Glomerular visceral epithelial cell (primary cell): Measurements from ENCODE around the gene ANK3.

Source experiments
- DNase-seq: peaks from one replicate; pipeline ENCODE4 v3.0.0-alpha.2; 2016; ENCODE audit errors: extremely low spot score

Gene ANK3

DNA sequence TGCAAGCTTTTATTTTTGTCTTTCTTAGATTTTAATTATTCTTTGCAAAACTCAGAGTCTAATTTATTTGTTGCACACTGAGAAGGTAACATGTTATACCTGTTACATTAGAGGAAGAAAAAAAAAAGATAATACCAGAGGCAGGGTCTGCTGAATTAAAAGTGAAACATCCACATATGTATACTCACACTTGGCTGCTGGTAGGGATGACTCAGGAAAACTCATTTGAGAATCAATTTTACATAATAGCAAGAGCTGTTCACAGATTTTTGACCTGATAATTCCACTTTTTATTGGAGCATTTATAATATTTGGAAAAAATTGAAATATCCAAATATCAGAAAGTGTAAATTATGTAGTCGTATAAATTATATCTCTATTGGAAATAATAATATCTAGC, 405.3 kb downstream of the ANK3 start:
- no peak for DNase-seq

DNA sequence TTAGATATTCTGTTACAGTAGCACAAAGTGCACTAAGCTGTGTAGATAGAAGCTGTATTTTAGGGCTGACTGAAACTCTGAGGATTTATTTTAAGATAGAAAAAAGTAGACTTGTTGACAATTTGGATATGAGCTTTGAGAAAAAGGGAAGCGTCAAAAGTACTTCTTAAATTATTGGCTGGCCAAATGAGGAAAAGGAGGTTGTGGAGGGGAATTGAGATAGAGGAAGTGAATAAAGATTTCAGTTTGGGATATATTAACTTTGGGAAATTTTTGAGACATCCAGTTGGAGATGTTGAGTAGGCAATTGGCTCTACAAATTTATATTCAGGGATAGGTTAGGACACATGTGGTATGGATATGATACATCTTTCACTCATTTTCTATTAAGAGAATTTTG, 409.3 kb downstream of the ANK3 start:
- DNase-seq = no peak

DNA sequence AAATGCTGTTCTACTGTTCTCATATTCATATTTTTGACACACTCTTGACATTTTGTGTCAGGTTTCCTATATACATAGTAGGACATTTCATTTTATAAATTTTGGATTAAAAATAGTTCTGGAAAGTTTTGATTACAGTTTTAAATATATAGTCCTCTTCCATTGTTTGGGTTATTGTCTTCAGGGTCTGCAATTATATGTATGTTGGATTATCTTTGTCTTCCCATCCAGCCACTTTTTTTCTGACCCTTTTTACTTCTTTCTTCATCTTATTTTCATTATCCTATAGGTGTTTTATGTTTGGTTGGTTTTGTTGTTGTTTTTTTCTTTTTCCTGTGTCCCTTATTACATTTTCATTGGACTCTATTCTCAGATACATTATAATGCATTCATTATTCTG, 412.2 kb downstream of the ANK3 start:
- no peak for DNase-seq

DNA sequence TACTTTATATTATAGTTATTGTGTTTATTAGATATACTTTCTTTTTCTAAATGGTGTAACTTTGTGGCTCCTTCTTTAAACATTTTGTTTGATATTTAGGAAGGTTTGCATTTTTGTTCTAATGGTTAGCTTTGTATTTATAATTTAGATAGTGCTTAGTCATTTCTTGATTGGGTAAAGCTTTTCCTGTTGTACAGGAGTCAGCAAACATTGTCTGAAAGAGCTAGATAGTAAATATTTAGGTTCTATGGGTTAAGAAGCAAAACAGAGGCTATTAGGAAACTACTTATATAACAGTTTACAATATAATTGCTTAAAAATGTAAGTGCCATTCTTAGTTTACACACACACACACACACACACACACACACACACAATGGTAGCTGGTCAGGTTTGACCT, 412.8 kb downstream of the ANK3 start:
- DNase-seq = no peak
